Measurements from ENCODE around the gene GBA3.

- TF ChIP-seq CTCF (IDR thresholded peaks at IDR 0.05) = no peak
- no peak for TF ChIP-seq POLR2A (IDR thresholded peaks at IDR 0.05)
These were observed 21.1 kb downstream of the GBA3 start for GRCh38 chr4:22713841-22714240.

Measured in gastroesophageal sphincter (tissue), 3 donors.